ENCODE measurements around the gene RAVER1. TPM values are rescaled to one million over a fixed set of nuclear protein-coding genes. Genes with fewer than 3 reads are reported as not detected.

The RAVER1 gene
- total and polyA plus RNA-seq, 10 of the 15 experiments (the other 5 are each of a cell fraction or from before 2014, with no cell fraction given) = 0.03 to 87.0 (median 12.1) TPM

DNA sequence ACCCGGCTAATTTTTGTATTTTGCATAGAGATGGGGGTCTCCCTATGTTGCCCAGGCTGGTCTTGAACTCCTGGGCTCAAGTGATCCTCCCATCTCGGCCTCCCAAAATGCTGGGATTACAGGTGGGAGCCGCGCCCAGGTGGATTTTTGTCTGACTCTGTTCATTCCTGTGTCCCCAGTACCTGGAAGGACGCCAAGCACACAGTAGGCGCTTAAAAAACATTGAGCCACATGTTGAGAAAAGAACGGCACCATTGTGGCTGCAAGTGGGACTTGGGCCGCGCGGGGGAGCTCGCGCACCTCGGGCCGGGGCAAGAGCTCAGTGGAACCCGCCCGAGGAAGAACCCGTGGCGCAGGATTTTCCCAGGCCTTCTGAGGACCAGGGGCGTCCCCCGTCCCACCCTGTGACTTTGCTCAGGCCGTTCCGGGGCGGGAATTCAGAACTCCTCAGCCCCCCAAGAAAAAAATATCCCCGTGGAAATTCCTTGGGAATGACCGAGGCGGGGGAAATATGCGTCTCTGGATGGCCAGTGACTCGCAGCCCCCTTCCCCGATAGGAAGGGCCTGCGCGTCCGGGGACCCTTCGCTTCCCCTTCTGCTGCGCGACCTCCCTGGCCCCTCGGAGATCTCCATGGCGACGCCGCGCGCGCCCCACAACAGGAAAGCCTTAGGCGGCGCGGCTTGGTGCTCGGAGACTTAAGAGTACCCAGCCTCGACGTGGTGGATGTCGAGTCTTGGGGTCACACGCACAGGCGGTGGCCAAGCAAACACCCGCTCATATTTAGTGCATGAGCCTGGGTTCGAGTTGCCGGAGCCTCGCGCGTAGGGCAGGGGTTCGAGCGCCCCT, 63.8 kb downstream of the RAVER1 start (continued):
- peak; percentile 47 for TF ChIP-seq NR2F1 (conservative IDR thresholded peaks at IDR 0.05)
- 0 out of 2 replicates have a peak, but pooled peaks have one; percentile 16 for TF ChIP-seq CREB1 (IDR thresholded peaks at IDR 0.05; ENCODE audit: low read depth)
- TF ChIP-seq BACH1 (IDR thresholded peaks at IDR 0.05; ENCODE audit: borderline replicate concordance) = 0 out of 2 replicates have a peak, but pooled peaks have one; percentile 59
- TF ChIP-seq WRNIP1 (IDR thresholded peaks at IDR 0.05; ENCODE audit: borderline replicate concordance, low read depth, low read length) = peak; percentile 39; the same call in 1 of the 2 replicates
- TF ChIP-seq RBBP5 (conservative IDR thresholded peaks at IDR 0.05) = no peak
- no peak for TF ChIP-seq JUND (IDR thresholded peaks at IDR 0.05; ENCODE audit: low read depth, low read length)
- no peak for TF ChIP-seq HDAC6 (IDR thresholded peaks at IDR 0.05; ENCODE audit: unreplicated experiment)
- peak; percentile 84 for TF ChIP-seq RELA (IDR thresholded peaks at IDR 0.05; ENCODE audit: borderline replicate concordance, partially characterized antibody)
- TF ChIP-seq POLR2AphosphoS5 (IDR thresholded peaks at IDR 0.05; ENCODE audit: low read length) = no peak; the same call in 1 of the 2 replicates
- TF ChIP-seq RCOR1 (conservative IDR thresholded peaks at IDR 0.05; ENCODE audit: low read depth, low read length) = 0 out of 2 replicates have a peak, but pooled peaks have one; percentile 46
- no peak for TF ChIP-seq CHD1 (IDR thresholded peaks at IDR 0.05; ENCODE audit: low read depth, low read length)
- no peak for TF ChIP-seq ZNF384 (IDR thresholded peaks at IDR 0.05; ENCODE audit: borderline replicate concordance, low read depth, low read length)
- TF ChIP-seq, protein P1, sequence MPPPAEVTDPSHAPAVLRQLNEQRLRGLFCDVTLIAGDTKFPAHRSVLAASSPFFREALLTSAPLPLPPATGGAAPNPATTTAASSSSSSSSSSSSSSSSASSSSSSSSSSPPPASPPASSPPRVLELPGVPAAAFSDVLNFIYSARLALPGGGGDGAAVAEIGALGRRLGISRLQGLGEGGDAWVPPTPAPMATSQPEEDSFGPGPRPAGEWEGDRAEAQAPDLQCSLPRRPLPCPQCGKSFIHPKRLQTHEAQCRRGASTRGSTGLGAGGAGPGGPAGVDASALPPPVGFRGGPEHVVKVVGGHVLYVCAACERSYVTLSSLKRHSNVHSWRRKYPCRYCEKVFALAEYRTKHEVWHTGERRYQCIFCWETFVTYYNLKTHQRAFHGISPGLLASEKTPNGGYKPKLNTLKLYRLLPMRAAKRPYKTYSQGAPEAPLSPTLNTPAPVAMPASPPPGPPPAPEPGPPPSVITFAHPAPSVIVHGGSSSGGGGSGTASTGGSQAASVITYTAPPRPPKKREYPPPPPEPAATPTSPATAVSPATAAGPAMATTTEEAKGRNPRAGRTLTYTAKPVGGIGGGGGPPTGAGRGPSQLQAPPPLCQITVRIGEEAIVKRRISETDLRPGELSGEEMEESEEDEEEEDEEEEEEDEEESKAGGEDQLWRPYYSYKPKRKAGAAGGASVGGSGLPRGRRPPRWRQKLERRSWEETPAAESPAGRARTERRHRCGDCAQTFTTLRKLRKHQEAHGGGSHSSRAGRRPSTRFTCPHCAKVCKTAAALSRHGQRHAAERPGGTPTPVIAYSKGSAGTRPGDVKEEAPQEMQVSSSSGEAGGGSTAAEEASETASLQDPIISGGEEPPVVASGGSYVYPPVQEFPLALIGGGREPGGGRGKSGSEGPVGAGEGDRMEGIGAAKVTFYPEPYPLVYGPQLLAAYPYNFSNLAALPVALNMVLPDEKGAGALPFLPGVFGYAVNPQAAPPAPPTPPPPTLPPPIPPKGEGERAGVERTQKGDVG (CRISPR knock-in tag; IDR thresholded peaks at IDR 0.05) = no peak
- no peak for TF ChIP-seq ZZZ3 (IDR thresholded peaks at IDR 0.05; ENCODE audit: control insufficient read depth, insufficient read length, low read depth)
- no peak for TF ChIP-seq IRF4 (IDR thresholded peaks at IDR 0.05; ENCODE audit: low read depth, low read length)
- peak; percentile 98 for TF ChIP-seq ZNF217 (IDR thresholded peaks at IDR 0.05)
- TF ChIP-seq, protein P2, sequence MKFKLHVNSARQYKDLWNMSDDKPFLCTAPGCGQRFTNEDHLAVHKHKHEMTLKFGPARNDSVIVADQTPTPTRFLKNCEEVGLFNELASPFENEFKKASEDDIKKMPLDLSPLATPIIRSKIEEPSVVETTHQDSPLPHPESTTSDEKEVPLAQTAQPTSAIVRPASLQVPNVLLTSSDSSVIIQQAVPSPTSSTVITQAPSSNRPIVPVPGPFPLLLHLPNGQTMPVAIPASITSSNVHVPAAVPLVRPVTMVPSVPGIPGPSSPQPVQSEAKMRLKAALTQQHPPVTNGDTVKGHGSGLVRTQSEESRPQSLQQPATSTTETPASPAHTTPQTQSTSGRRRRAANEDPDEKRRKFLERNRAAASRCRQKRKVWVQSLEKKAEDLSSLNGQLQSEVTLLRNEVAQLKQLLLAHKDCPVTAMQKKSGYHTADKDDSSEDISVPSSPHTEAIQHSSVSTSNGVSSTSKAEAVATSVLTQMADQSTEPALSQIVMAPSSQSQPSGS (IDR thresholded peaks at IDR 0.05; ENCODE audit: low read length) = no peak
- TF ChIP-seq CBFB (IDR thresholded peaks at IDR 0.05; ENCODE audit: low read depth) = 0 out of 2 replicates have a peak, but pooled peaks have one; percentile 19
- no peak for TF ChIP-seq SP1 (IDR thresholded peaks at IDR 0.05; ENCODE audit: low read depth, low read length)
- peak; percentile 100 for TF ChIP-seq DPF2 (IDR thresholded peaks at IDR 0.05)
- TF ChIP-seq KDM1A (IDR thresholded peaks at IDR 0.05; ENCODE audit: borderline replicate concordance) = no peak
- peak; percentile 95 for TF ChIP-seq EED (IDR thresholded peaks at IDR 0.05; ENCODE audit: low read depth)
- TF ChIP-seq BMI1 (IDR thresholded peaks at IDR 0.05; ENCODE audit: borderline replicate concordance) = peak; percentile 18; the same call in 1 of the 2 replicates
- TF ChIP-seq TCF12 (IDR thresholded peaks at IDR 0.05; ENCODE audit: low read depth, low read length) = no peak
- no peak for TF ChIP-seq PAX5 (IDR thresholded peaks at IDR 0.05; ENCODE audit: borderline replicate concordance, low read depth, low read length)
- TF ChIP-seq IKZF2 (IDR thresholded peaks at IDR 0.05) = peak; percentile 79 to 95
- TF ChIP-seq, protein P3, sequence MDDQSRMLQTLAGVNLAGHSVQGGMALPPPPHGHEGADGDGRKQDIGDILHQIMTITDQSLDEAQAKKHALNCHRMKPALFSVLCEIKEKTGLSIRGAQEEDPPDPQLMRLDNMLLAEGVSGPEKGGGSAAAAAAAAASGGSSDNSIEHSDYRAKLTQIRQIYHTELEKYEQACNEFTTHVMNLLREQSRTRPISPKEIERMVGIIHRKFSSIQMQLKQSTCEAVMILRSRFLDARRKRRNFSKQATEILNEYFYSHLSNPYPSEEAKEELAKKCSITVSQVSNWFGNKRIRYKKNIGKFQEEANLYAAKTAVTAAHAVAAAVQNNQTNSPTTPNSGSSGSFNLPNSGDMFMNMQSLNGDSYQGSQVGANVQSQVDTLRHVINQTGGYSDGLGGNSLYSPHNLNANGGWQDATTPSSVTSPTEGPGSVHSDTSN (IDR thresholded peaks at IDR 0.05; ENCODE audit: insufficient replicate concordance, low read depth, low read length) = no peak
- no peak for TF ChIP-seq TCF3 (IDR thresholded peaks at IDR 0.05; ENCODE audit: borderline replicate concordance, insufficient read depth, low read depth, low read length)

Data from GM12878 (cell line).